GM12892 (cell line): Measurements from ENCODE around the gene DENND6B.
A peak's percentile ranks its signal among the peaks of the same experiment; 100 is the strongest.

ENCODE experiments used
- DNase-seq: peaks from one replicate; pipeline ENCODE4 v3.0.0; 2011; ENCODE audit not compliant: insufficient read length
- FAIRE-seq: peaks from 2 replicates; lab custom pipeline; 2011; peaks lifted over from hg19 to GRCh38; lab: Jason Lieb, UNC
- POLR2A ChIP-seq: IDR thresholded peaks from 2 replicates; pipeline ENCODE4 v1.6.1; 2011; ENCODE audit warnings: low read depth, low read length, control low read depth
- POLR2AphosphoS5 ChIP-seq: IDR thresholded peaks from 2 replicates; pipeline ENCODE4 v1.6.1; 2011; ENCODE audit warnings: low read depth, low read length, control low read depth
- TAF1 ChIP-seq: IDR thresholded peaks from 2 replicates; pipeline ENCODE4 v1.6.1; 2011; ENCODE audit warnings: low read depth, mild to moderate bottlenecking, control low read depth, low read length, borderline replicate concordance

DENND6B gene

DNA sequence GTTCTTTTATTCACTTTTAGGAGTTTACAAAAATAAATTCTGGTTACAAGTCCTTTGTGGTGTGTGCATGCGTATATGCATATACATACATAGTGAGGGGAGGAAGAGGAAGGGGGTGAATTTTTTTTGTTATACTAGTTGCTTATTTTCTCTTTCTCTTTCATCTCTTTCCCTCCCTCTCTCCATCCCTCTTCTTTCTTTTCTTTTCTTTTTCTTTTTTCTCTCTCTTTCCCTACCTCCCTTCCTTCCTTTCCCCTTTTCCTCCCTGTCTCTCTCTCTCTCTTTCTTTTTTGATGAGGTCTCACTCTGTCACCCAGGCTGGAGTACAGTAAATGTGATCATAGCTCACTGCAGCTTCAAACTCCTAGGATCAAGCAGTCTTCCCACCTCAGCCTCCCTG, 30.4 kb upstream of the DENND6B start:
- no peak for DNase-seq
- TF ChIP-seq POLR2A (no peak), POLR2AphosphoS5 (no peak), TAF1 (no peak)
- FAIRE-seq, result no peak

DNA sequence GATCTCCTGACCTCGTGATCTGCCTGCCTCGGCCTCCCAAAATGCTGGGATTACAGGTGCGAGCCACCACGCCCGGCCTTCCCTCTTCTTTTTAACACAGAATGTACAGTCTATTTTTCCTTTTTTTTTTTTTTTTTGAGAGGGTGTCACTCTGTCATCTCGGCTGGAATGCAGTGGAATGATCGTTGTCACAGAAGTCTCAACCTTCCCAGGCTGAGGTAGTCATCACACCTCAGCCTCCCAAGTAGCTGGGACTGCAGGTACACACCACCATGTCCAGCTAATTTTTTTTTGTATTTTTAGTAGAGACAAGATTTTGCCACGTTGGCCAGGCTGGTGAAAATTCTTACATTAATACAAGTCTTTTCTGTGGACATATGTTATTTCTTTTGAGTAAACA, 29.4 kb upstream of the DENND6B start:
- no peak for DNase-seq
- TF ChIP-seq POLR2AphosphoS5 (no peak), POLR2A (no peak), TAF1 (no peak)
- no peak for FAIRE-seq

DNA sequence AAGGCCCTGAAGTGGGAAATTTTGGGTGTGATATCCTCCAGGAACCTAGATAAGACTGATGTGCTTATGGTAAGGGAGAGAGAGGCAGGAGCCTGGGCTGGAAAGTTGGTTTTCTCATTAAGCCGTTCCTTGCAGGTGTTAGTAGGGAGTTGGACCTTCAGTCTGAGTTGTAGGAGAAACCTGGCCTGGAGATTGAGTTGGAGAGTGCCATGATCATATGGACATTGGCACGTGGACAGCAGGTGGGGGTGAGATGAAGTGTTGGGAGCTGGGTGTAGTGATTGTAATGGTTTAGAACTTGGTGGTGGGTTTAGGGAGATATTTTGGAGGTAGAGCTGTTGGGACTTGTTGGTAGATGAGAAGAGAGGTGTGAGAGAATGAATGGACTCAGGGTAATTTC, 21.2 kb upstream of the DENND6B start:
- DNase-seq (no peak), FAIRE-seq (no peak)
- TF ChIP-seq TAF1 (no peak), POLR2A (no peak), POLR2AphosphoS5 (no peak)

DNA sequence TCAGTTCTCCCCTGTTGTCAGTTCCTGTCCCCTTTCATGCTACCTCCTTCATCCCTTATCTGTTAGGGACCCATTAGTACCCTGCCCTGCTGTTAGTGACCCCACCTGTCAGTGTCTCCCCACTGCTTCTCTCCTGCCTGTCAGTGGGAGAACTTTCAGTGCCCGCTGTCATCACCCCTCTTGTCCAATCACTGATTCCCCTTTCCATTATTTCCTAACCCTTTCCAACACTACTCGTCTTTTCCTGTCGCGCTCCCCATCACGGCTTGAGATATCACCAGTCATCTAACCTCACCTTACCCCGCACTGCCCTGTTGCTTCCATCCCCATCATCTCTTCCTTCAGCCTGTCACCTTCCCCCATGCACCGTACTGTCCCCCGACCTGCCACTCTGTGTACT, 20.3 kb upstream of the DENND6B start:
- no peak for TF ChIP-seq TAF1
- no peak for TF ChIP-seq POLR2A
- no peak for TF ChIP-seq POLR2AphosphoS5
- no peak for DNase-seq
- no peak for FAIRE-seq

DNA sequence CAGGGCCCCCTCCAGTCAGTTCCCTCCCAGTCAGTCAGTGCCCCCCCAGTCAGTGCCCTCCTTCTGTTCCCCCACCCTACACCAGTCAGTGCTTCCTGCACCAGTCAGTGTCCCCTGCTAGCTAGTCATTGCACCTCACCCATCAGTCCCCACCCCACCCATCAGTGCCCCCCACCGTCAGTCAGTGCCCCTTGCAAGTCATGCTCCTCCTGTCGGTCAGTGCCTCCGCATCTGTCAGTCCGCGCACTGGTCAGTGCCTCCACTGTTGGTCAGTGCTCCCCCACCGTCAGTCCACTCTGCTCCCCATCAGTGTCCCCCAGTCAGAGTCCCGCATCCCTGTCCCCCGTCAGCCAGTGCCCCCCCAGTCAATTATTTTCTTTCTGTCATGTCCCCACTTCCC, 19.7 kb upstream of the DENND6B start:
- DNase-seq (no peak), FAIRE-seq (no peak)
- TF ChIP-seq POLR2A (no peak), TAF1 (no peak), POLR2AphosphoS5 (no peak)

DNA sequence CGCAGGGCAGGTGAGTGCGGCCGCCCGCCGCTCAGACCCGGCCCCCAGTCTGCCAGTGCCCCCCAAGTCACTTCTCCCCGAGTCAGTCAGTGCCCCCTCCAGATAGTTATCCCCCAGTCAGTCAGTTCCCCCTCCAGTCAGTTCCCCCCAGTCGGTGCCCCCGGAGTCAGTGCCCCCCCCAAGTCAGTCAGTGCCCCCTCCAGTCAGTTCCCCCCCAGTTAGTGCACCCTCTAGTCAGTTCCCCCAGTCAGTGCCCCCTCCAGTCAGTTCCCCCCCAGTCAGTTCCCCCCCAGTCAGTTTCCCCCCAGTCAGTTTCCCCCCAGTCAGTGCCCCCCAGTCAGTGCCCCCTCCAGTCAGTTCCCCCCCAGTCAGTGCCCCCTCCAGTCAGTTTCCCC, 16.7 kb upstream of the DENND6B start:
- no peak for TF ChIP-seq POLR2A
- no peak for TF ChIP-seq POLR2AphosphoS5
- TF ChIP-seq TAF1, result no peak; the same call in 1 of the 2 replicates
- no peak for FAIRE-seq
- DNase-seq, result no peak

DNA sequence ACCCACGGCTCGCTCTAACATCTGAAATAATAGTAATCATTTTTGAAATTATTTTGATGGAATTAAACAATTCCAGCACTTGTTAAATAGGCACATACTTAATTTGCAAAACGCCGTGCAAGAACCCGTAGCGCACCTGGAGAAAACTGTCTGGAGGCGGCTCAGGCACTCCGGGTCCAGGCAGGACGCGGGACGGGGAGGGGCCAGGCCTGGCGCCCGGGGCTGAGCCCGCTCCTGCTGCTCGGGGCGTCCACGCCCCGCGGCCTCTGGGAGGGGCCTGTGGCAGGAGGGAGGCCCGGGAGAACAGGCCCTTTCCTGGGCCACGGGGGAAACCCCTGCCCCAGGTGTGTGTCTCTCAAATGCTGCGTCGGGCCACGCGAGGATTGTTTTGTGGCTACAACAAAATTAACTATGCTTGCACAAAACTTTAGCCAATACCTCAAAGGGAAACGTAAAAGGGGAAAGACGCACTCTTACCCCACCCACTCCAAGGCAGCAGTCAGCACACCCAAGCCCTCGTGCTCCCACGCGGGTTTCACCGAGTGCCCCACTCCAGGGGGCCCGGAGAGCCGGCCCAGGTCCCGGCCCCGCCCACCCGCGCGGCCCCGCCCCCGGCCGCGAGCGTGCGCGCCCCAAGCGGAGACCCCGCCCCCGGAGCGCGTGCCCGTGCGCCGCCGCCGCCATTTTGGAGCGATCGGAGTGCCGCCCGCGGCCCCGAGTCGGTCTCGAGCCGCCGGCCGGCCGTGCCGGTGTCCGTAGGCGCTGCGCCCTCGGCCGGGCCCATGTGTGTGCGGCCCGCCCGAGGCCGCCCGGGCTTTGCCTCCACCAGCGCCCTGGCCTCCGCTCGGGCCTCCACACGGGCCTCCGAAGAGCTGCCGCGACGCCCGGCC, 16.1 kb upstream of the DENND6B start, which contains the start of gene PPP6R2:
PPP6R2 (plus strand) TSS at position 677 of the 890 bp plus-strand sequence. CDS start 50,582 bp downstream, outside the sequence.
- peak; percentile 74 for DNase-seq
- FAIRE-seq, result peak; percentile 86
- peak; percentile 55; the same call in 1 of the 2 replicates for TF ChIP-seq POLR2AphosphoS5
- TF ChIP-seq POLR2A, result peak; percentile 72; the same call in 1 of the 2 replicates
- 0 out of 2 replicates have a peak, but pooled peaks have one; percentile 40 for TF ChIP-seq TAF1

DNA sequence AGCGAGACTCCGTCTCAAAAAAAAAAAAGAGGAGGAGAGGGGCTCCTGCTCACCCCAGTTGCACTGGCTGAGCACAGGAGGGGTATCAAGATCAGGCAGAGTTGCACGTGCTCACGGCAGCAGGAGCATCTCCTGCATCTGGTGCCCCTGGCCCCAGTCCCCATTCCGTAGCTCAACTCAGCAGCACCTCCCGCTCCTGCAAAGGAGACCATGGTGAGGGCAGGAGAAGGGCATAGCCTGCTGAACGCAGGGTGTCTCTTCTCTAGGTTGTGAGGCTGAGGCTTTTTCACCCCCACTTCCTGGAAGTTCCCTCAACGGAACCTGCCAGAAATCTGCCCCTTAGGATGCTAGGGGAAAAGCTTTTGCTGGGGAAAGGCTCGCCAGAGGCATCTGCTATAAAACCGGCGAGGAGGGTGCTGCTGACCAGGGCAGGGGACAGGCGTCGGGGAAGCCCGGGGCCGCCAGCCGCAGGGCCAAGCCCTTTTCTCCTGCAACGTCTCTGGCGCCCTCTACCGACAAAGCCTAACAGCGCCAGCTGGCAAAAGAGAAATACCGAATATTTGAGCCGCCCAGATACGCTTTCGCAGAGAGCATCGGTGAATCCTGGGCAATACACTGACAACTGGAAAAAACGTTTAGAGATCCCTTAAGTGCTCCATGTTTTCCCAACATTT, 15.3 kb upstream of the DENND6B start:
- DNase-seq (peak; percentile 63), FAIRE-seq (peak; percentile 50)
- TF ChIP-seq POLR2A, result no peak
- no peak for TF ChIP-seq TAF1
- TF ChIP-seq POLR2AphosphoS5, result no peak

DNA sequence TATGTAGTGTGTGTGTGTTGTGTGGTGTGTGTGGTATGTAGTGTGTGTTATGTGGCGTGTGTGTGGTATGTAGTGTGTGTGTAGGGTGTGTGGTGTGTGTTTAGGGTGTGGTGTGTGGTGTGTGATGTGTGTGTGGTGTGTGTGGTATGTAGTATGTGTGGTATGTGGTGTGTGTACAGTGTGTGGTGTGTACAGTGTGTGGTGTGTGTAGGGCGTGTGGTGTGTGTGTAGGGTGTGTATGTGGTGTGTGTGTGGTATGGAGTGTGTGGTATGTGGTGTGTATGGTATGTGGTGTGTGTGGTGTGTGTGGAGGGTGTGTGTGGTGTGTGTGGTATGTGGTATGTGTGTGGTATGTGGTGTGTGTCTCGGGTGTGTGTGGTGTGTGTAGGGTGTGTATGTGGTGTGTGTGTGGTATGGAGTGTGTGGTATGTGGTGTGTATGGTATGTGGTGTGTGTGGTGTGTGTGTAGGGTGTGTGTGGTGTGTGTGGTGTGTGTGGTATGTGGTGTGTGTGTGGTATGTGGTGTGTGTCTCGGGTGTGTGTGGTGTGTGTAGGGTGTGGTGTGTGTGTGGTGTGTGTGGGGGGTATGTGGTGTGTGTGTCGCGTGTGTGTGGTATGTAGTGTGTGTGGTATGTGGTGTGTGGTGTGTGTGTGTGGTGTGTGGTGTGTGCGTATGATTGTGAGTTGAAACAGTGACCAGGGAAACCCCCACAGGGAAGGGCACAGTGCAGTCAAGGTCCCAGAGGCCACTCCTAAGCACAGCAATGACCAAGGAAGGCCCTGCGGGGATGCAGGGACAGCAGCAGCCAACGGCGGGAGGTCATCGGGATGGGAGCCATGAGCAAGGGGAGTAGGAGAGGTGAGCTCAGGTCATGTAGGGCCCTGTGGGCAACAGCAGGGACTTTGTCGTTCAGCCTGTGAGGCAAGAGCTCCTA, 13.4 kb upstream of the DENND6B start:
- FAIRE-seq, result peak; percentile 94

DNA sequence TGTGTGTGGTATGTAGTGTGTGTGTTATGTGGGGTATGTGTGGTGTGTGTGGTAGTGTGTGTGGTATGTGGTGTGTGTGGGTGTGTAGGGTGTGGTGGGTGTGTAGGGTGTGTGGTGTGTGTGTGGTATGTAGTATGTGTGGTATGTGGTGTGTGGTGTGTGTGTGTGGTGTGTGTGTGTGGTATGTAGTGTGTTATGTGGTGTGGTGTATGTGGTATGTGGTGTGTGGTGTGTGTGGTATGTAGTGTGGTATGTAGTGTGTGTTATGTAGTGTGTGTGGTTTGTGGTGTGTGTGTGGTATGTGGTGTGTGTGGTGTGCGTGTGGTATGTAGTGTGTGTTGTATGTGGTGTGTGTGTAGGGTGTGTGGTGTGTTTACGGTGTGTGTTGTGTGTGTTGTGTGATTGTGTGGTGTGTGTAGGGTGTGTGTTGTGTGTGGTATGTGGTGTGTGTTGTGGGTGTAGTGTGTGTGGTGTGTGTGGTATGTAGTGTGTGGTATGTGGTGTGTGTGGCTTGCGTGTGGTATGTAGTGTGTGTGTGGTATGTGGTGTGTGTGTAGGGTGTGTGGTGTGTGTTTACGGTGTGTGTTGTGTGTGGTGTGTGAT, 12.1 kb upstream of the DENND6B start:
- FAIRE-seq (peak; percentile 95), DNase-seq (no peak)
- TF ChIP-seq TAF1 (no peak), POLR2A (no peak), POLR2AphosphoS5 (no peak)

More for the DNA sequence above, 13.4 kb upstream of the DENND6B start:
- no peak for DNase-seq
- no peak for TF ChIP-seq POLR2A
- TF ChIP-seq POLR2AphosphoS5, result no peak
- no peak for TF ChIP-seq TAF1

DNA sequence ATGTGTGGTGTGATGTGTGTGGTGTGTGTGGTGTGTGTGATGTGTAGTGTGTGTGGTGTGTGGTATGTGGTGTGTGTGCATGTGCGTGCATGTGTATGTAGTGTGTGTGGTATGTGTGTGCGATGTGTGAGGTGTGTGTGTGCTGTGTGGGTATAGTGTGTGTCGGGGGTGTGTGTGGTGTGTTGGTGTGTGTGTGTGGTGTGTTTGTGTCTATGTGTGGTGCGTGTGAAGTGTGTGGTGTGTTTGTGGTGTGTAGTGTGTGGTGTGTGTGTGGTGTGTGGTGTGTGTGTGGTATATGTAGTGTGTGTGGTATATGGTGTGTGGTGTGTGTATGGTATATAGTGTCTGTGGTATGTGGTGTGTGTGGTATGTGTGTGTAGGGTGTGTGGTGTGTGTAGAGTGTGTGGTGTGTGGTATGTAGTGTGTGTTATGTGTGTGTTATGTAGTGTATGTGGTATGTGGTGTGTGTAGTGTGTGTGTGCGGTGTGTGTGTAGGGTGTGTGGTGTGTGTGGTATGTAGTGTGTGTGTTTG, 11.3 kb upstream of the DENND6B start:
- FAIRE-seq, result no peak

More for the DNA sequence above, 11.3 kb upstream of the DENND6B start:
- no peak for DNase-seq
- TF ChIP-seq POLR2A, result no peak
- no peak for TF ChIP-seq TAF1
- no peak for TF ChIP-seq POLR2AphosphoS5
